GM21717 (cell line): ENCODE results near the gene STK32C.
"Not testable (repeated sequence)": the region's sequence is repeated elsewhere in the genome, so short reads cannot be mapped to it uniquely, and the experiment has no call there.

Experiments used
- ATAC-seq: cut with Tn5 transposase; IDR thresholded peaks from one replicate; pipeline ENCODE4 v1.9.1; 2021; ENCODE audit warnings: mild to moderate bottlenecking, moderate library complexity; ENCODE audit not compliant: unreplicated experiment

The STK32C gene

GRCh38 chr10:132160834-132161622 lies 146.7 kb downstream of the STK32C start:
- not testable (repeated sequence) for ATAC-seq

GRCh38 chr10:132160231-132160630 lies 147.5 kb downstream of the STK32C start:
- not testable (repeated sequence) for ATAC-seq

- ATAC-seq = not testable (repeated sequence)
Observed at GRCh38 chr10:132159302-132160230, 148.2 kb downstream of the STK32C start.

- ATAC-seq = no peak
Observed at GRCh38 chr10:132158823-132159222, 148.9 kb downstream of the STK32C start.

- no peak for ATAC-seq
Observed at GRCh38 chr10:132158122-132158741, 149.5 kb downstream of the STK32C start.
